ENCODE measurements around the gene CAMLG.
"Not testable (repeated sequence)": the region's sequence is repeated elsewhere in the genome, so short reads cannot be mapped to it uniquely, and the experiment has no call there.

Gene CAMLG

DNA sequence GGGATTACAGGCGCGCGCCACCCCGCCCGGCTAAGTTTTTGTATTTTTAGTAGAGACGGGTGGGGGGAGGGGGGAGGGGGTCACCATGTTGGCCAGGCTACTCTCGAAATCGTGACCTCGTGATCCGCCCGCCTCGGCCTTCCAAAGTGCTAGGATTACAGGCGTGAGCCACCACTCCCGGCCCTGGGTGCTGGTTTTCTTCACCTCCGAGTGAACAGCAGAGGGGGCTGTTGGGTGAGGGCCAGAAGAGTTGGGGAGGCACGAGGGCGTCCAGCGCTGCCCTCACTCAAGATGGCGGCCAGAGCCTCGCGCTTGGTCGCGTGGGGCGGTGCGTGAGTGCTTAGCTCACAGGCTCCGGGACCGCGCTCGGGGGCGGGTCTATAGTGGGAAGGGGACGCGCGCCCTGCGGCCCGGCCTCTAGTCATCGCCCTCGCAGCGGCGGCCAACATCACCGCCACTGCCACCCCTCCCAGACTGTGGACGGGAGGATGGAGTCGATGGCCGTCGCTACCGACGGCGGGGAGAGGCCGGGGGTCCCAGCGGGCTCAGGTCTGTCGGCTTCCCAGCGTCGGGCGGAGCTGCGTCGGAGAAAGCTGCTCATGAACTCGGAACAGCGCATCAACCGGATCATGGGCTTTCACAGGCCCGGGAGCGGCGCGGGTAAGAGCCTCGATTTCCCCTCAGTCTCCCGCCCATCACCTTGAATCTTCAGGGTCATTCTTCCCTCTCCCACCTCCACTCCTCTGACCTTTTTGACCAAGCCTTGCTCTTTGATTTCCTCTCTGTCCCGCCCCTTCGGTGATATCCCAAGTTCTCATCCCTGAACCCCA is at the start of gene CAMLG:
CAMLG (plus strand) TSS at position 416 of the 830 bp plus-strand sequence; CDS start at position 489, 73 bp downstream.
- peak; percentile 97 for DNase-seq

DNA sequence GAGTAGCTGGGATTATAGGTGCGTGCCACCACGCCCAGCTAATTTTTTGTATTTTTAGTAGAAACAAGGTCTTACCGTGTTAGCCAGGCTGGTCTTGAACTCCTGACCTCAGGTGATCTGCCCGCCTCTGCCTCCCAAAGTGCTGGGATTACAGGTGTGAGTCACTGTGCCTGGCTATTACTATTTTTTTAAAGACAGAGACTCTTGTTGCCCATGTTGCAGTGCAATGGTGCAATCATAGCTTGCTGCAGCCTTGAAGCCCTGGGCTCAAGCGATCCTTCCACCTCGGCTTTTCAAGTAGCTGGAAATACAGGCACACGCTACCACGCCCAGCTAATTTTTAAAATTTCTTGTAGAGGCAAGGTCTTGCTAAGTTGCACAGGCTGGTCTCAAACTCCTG is 48.2 kb upstream of the CAMLG start:
- not testable (repeated sequence) for DNase-seq

DNA sequence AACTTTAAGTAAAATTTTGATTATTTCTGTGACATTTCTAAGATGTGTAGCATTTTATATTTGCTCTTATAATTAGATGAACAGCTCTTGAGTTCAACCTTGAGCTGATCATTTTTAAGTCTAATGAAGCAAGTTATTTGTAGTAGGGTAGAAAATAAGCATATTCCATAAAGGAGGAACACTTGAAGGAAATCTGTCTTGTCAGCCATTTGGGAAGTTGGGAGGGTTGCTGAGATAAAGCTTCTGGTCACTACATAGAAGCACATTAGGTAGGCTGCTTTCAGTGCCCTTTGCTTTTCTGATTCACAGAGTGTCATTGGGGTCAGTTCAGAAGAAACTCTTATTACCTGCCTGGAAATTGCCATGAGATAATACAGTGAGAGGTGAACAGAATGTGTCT is 45.6 kb upstream of the CAMLG start:
- no peak for DNase-seq

DNA sequence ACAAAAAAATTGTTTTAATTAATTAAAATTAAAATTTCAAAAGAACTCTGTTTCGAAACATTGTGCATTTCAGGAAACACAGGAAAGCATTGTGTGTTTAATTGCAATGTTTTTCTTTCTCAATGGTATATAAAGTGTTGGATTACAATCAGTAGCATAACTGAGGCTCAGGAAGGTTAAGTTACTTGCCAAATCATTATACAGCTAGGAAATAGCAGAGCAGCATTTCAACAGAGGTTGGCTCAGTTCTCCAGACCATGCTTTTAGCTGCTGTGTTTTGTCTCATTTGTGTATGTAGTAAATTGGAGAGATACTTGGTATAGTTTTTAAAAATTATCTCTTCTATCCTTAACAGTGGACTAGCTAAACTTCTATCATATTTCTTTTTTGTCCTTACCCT is 30.0 kb upstream of the CAMLG start:
- DNase-seq, result no peak

DNA sequence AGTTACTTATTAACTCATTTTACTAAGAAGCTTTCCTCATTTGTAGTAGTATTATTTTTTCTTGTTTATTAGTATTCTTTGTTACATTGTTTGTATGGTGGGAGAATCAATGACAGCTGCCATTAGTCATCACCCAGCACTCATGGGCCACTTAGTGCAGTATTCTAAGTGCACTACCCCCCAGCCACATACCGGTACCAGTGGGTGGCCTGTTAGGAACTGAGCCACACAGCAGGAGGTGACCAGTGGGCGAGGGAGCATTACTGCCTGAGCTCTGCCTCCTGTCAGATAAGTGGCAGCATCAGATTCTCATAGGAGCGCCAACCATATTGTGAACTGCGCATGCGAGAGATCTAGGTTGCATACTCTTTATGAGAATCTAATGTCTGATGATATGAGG is 24.2 kb upstream of the CAMLG start:
- DNase-seq, result no peak

DNA sequence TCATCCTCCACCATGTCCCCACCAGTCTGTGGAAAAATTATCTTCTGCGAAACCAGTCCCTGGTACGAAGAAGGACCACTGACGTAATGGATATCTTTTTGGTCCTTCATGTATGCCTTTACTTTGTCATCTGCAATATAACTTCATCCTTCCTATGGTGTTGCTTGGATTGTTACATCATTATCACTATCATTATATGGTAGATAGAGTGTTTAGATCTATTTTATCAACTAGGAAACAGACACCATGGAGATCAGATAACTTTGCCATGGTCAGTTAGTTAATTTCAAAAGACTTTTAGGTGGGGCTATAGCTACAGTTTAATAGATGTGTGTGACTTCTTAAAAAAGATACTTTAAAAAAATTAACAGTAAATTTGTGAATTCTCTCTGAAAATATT is 23.8 kb upstream of the CAMLG start:
- no peak for DNase-seq

DNA sequence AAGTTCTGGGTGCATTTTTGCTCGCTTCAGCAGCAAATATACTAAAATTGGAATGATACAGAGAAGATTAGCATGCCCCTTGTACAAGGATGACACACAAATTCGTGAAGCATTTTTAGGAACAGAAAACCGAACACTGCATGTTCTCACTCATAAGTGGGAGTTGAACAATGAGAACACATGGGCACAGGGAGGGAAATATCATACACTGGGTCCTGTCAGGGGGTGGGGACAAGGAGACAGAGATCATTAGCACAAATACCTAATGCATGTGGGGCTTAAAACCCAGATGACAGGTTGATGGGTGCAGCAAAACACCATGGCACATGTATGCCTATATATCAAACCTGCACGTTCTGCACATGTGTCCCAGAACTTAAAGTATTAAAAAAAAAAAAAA is 22.9 kb upstream of the CAMLG start:
- DNase-seq, result not testable (repeated sequence)

DNA sequence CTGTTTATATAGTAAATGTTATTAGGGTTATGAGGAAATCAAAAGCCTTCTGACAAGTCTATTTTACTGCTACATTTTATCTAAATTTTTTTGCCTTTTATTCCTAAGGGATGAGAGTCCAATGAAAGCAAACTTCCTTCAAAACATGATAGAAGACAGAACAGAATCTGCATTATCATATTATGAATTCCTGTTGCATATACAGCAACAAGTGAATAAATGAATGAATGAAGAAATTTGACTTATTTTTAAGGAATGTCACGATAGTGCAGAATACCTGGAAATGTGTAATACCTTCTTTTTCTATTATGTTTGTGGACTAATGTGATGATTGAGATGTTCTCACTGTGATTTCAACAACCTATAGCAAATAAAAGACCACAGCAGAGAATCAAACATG is 13.5 kb upstream of the CAMLG start:
- no peak for DNase-seq

DNA sequence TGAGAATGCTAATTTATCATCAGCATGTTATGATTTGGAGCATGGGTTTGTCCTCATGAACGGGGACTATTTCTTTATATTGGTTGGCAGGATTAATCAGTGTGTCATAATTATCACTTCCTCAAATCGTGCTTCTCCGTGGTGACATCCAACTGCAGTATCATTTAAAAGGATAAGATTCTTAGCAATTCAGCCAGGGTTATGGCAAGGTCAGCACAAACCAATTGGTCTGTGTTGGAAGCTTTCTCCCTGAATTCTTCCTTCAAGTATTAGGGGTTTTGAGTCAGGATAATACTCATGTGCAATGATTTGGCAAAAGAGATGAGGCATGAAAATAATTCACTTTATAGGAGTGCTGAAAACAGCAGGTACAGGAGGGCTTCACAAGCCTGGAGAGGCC is 5.5 kb upstream of the CAMLG start:
- no peak for DNase-seq

DNA sequence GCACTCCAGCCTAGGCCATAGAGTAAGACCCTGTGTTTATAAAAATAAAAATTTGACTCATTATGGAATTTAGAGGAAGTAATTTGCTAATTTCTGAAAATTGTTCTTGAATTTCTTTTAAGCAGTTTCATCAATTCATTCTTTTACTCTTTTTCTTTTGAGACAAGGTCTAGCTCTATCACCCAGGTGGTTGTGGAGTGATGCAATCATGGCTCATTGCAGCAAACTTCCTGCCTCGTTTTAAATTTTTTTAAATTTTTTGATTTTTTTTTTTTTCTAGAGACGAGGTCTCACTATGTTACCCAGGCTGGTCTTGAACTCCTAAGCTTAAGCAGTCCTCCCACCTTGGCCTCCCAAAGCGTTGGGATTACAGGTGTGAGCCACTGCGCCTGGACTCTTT is 3.1 kb upstream of the CAMLG start:
- DNase-seq, result no peak

DNA sequence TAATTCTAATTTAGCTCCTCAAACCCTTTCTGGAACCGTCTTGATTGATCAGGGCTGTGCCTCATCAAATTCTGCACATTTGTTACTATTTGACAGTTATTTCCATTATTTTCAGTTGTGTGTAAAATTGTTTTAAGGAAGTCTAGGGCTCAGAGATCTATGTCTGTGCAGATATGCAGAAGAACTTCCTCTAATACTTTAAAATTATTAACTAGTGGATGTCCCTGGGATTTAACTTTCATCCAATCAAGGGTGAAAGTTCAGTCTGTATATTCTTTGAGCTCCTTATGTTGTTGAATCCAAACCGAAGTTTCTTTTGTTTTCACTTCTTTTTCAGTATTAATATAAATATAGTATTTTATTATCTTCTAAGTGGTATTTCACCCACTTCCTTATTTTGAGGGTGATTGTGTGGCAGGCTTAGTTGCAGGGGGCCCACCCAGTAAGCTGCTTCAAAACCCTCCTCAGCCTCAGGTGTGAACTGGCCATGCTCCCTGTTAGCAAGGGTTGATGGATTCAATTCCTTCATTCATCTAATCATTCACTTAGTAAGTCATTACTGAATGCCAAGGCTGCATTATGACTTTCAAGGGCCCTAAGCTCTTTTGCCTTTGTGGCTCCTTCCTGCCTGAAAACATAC is 2.1 kb upstream of the CAMLG start:
- no peak for DNase-seq

DNA sequence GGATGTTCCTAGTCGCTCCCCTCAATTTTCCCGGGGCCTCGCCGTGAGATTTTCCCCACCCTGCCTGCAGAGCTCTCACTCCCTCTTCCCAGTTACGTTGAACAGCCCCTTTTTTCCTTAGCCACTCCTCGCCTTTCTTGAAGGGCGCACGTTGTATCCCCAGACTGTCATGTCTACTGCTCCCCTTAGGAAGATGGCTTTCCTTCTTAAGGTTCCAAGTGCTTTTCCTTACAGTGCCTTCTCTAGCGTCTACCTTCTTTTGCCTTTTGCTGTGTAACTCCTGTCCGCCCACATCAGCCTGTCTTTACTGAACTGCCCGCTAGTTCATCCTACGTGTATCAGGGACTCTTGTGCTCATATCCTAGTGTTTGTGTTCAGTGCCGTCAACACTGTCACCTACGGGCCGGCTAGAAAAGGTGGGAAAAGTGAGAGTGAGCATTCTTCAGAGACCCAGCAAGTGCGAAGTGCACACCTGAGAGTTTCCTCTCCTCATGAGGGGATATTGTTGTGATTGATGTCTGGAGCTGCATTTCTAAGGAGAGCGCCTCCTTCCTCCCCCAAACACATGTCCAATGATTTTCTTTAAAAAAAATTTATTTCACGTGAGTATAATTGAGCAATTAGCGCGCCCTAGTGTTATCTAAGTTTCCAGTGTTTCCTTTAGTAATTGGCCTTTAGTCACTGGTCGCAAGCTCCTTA is 764 bp downstream of the CAMLG start:
- DNase-seq, result peak; percentile 21 to 31

DNA sequence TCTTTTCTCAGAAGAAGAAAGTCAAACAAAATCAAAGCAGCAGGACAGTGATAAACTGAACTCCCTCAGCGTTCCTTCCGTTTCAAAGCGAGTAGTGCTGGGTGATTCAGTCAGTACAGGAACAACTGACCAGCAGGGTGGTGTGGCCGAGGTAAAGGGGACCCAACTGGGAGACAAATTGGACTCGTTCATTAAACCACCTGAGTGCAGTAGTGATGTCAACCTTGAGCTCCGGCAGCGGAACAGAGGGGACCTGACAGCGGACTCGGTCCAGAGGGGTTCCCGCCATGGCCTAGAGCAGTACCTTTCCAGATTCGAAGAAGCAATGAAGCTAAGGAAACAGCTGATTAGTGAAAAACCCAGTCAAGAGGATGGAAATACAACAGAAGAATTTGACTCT is 2.7 kb downstream of the CAMLG start:
- no peak for DNase-seq

DNA sequence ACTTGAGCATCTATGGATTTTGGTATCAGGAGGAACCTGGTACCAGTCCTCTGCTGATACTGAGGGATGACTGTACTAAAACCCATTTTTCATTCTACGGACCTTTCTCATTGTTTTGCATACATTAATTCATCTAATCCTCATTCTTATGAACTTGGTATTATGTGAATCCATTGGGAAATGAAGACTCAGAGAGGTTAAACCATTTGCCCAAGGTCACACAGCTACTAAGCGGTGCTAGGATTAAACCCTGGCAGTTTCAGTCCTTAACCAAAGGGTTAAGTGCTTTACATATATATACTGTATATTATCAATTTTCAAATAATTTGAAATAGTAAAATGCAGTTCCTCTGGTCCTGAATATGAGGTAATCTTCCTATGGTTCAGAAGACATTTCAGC is 3.8 kb downstream of the CAMLG start:
- DNase-seq, result no peak

DNA sequence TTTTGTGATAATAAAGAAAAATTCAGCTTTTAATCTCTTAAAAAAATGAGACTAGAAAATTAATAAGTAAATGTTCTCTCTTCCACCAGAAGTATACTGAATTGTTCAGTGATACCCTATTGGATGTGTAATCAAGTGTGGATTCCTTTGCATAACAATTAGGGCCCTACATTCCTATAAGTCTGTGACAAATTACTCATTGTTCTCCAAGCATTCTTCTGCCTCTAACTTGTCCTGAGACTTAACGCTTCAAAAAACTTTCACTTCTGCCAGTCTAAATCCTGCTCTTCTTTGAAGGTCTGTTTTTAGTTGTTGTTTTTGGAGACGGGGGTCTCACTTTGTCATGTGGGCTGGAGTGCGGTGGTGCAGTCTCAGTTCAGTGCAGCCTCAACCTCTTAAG is 11.1 kb downstream of the CAMLG start:
- no peak for DNase-seq

DNA sequence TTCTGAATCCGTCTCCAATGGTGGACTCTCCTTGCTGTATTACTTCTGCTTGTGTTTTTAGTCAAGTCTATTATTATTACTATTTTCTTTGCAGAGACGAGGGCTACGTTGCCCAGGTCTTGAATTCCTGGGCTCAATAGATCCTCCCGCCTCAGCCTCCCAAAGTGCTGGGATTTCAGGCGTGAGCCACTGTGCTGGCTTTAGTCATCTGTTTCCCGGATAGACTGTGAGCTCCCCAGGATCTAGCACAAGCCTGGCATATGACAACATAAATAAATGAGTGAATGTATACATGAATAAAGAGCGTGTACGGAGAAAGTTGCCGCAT is 19.8 kb downstream of the CAMLG start:
- peak in 1 of 2 donors; percentile 3 for DNase-seq

DNA sequence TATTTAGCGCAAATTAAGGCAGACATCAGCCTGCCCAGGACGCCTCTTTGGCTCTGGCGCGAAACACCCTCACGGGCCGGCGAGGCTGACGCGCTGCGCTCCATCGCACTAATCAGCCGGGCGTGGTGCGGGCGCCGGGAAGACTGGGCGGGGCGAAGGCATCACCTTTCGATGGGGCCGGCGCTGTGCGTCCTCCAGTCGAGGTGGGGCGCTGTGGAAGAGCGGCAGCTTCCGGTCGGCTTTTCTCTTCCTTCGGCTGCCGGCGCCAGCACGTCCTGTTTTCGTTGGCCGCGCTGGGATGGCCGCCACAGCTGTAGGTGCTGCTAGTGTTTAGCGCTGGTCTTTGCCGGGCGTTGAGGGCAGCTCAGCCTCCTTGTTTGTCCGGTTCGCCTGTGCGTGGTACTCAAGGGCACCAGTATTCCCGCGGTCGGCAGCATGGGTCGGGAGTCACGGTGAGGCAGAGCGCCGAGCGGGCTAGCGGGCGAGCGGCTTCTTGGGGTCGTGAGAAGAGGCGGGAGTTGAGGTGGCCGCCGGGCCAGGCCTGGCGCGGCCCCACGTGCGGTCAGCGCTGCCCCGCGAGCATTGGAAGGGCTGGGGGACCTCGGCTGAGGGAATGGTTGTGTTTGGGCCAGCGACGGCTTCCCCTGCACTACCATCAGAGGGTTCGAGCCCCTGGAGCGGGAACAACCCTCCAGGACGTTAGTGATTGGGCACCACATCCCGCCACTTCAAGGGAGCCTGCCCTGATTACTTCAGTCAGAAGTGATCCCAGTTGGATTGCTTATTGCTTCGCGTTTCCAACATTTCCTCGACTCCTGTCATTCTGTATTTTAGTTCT is 20.4 kb downstream of the CAMLG start, which contains the start of gene DDX46:
DDX46 (plus strand) TSS at position 276 of the 838 bp plus-strand sequence; CDS start at position 436, 160 bp downstream.
- DNase-seq, result peak; percentile 92 to 94

DNA sequence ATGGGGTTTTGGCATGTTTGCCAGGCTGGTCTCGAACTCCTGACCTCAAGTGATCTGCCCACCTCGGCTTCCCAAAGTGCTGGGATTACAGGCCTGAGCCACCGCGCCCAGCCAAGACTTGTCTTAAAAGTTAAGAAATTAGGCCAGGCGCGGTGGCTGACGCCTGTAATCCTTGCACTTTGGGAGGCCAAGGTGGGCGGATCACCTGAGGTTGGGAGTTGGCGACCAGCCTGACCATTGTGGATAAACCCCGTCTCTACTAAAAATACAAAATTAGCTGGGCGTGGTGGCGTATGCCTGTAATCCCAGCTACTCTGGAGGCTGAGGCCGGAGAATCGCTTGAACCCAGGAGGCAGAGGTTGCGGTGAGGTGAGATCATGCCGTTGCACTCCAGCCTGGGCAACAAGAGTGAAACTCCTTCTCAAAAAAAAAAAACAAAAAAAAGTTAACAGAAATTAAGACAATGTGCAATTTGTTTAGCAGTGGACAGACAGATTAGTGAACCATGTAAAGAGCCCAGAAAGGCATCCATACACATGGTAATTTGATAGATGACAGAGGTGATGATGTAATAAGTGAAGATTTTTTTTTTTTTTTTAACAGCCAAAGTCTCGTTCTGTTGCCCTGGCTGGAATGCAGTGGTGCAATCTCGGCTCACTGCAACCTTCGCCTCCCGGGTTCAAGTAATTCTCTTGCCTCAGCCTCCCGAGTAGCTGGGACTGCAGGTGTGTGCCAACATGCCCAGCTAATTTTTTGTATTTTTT is 29.4 kb downstream of the CAMLG start:
- DNase-seq, result not testable (repeated sequence)

DNA sequence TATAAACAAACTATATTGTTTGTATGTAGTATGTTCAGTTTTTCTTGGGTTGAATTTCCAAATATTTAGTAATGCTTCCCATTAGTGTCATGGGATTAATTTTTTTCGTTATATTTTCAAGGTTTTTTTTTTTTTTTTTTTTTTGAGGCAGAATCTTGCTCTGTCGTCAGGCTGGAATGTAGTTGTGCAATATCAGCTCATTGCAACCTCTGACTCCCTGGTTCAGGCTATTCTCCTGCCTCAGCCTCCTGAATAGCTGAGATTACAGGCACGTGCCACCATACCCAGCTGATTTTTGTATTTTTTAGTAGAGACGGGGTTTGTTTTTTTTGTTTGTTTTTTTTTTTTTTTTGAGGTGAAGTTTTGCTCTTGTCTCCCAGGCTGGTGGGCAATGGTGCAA is 30.9 kb downstream of the CAMLG start:
- no peak for DNase-seq

DNA sequence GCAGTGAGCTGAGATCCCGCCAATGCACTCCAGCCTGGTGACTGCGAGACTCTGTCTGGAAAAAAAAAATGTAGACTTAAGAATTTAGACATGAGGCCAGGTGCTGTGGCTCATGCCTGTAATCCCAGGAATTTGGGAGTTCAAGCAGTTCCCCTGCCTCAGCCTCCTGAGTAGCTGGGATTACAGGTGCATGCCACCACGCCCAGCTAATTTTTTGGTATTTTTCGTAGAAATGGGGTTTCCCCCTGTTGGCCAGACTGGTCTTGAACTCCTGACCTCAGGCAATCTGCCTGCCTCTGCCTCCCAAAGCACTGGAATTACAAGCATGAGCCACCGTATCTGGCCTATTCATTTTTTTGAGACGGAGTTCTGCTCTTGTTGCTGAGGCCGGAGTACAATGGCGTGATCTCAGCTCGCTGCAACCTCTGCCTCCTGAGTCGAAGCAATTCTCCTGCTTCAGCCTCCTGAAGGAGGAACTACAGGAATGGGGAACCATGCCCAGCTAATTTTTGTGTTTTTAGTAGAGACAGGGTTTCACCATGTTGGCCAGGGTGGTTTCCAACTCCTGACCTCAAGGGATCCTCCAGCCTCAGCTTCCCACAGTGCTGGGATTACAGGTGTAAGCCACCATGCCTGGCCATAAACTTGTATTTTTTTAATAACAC is 34.2 kb downstream of the CAMLG start:
- no peak for DNase-seq

DNA sequence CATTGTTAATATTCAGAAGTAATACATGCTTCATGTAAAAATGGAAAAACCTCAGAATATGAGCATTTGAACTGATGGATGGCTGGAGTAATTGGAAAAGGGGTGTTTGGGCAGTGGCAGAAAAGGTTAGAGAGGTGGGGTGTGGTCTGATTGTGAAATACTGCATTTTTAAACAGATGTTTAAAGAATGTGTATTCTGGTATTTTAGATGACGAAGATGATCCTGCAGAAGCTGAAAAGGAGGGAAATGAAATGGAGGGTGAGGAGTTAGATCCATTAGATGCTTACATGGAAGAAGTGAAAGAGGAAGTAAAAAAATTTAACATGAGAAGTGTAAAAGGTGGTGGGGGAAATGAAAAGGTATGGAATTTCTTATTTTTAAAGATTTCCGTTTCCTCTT is 39.0 kb downstream of the CAMLG start:
- DNase-seq, result no peak
